Retinal pigment epithelial cell (primary cell): ENCODE data around the gene CDK14.

ENCODE experiments used
- DNase-seq: peaks from one replicate; pipeline ENCODE4 v3.0.0-alpha.2; 2010; ENCODE audit warnings: low read depth
- H3K4me3 ChIP-seq: 2 replicates; pipeline ENCODE4 v1.5.1; 2011; ENCODE audit warnings: mild to moderate bottlenecking, low read length, control low read depth, moderate library complexity
- CTCF ChIP-seq: conservative IDR thresholded peaks from 2 replicates; pipeline ENCODE4 v1.5.1; 2011; ENCODE audit warnings: low read depth, low read length, control low read depth, inconsistent platforms

Gene CDK14

GRCh38 chr7:91230503-91230902 lies 634.4 kb downstream of the CDK14 start:
- DNase-seq = no peak
- TF ChIP-seq CTCF = no peak
- H3K4me3 ChIP-seq = no peak overlapping the region

- no peak for TF ChIP-seq CTCF
- DNase-seq = no peak
These were observed 637.1 kb downstream of the CDK14 start for GRCh38 chr7:91233212-91233611.

DNA sequence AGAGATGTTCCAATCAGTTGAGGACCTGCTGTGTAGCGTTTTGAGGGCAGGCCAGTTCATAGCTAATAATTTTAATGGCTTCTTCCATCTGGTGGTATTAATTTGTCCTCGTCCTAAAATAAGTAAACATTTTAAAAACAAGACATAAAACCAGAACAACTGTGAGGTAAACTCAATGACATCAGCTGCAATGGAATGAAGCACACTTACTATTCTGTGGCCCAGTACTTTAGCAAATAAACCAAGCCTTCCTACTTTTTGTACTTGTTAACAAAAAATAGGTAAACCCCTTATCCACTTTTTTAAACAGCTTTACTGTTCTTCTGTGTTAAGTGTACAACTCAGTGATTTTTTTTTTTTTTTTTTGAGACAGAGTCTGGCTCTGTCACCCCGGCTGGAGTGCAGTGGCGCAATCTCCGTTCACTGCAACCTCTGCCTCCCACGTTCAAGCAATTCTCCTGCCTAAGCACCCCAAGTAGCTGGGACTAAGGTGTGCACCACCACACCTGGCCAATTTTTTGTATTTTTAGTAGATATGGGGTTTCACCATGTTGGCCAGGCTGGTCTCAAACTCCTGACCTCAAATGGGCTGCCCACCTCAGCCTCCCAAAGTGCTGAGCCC lies 639.2 kb downstream of the CDK14 start:
- DNase-seq = no peak

More at GRCh38 chr7:91233212-91233611, 637.1 kb downstream of the CDK14 start:
- H3K4me3 ChIP-seq = no peak overlapping the region

GRCh38 chr7:91239171-91239604 lies 643.1 kb downstream of the CDK14 start:
- no peak for DNase-seq
- H3K4me3 ChIP-seq = no peak overlapping the region
- no peak for TF ChIP-seq CTCF

More for the DNA sequence above, 639.2 kb downstream of the CDK14 start:
- H3K4me3 ChIP-seq = no peak overlapping the region
- TF ChIP-seq CTCF = no peak

GRCh38 chr7:91239772-91240171 lies 643.7 kb downstream of the CDK14 start:
- no peak overlapping the region for H3K4me3 ChIP-seq
- no peak for TF ChIP-seq CTCF
- no peak for DNase-seq

DNA sequence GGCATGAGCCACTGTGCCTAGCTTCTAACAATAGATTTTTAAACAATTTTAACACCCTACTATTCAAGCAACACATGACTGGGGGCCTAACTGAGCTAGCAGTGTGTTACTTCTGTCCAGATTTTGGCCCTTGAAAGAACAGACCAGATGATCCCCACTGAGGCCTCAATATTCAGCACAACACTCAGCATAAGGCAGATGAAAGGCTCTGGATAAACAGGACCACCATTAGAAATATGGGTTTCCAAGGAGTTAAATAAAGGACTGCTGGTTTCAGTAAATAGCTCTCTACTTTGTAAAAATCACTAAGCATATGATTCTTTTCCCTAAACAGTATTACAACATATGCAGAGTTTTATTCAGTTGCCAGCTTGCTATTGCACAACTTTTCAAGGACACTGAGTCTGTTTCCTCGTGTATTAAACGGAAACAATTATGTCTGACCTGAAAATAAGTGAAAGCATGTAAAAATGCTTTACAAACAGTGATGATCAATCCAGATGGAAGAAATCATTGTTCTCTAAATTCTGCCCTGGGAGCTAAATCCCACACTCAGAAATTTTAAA lies 644.3 kb downstream of the CDK14 start:
- TF ChIP-seq CTCF = no peak
- no peak overlapping the region for H3K4me3 ChIP-seq
- no peak for DNase-seq
